HEK293T (cell line): ENCODE data around the gene SEMA3A.

Experiments
- ARNT ChIP-seq: fragments of 450-650 bp; IDR thresholded peaks from 2 replicates; pipeline ENCODE4 v1.6.1; 2017; ENCODE audit warnings: mild to moderate bottlenecking
- ELF4 ChIP-seq: fragments of 450-650 bp; IDR thresholded peaks from 2 replicates; pipeline ENCODE4 v1.6.1; 2017; ENCODE audit warnings: antibody characterized with exemption
- FOXK2 ChIP-seq: fragments of 450-650 bp; IDR thresholded peaks from 2 replicates; pipeline ENCODE4 v1.6.1; 2016; ENCODE audit warnings: mild to moderate bottlenecking
- FOXM1 ChIP-seq: fragments of 450-650 bp; IDR thresholded peaks from 2 replicates; pipeline ENCODE4 v1.6.1; 2017; ENCODE audit warnings: mild to moderate bottlenecking, borderline replicate concordance
- NFRKB ChIP-seq: fragments of 450-650 bp; IDR thresholded peaks from 2 replicates; pipeline ENCODE4 v1.6.1; 2016; ENCODE audit warnings: mild to moderate bottlenecking, moderate library complexity
- PKNOX1 ChIP-seq: fragments of 450-650 bp; IDR thresholded peaks from 2 replicates; pipeline ENCODE4 v1.6.1; 2016
- TARDBP ChIP-seq: fragments of 450-650 bp; IDR thresholded peaks from 2 replicates; pipeline ENCODE4 v1.6.1; 2016
- ZNF384 ChIP-seq: fragments of 450-650 bp; IDR thresholded peaks from 2 replicates; pipeline ENCODE4 v1.6.1; 2016

GRCh38 chr7:84157171-84157570 is 37.4 kb downstream of the SEMA3A start:
- TF ChIP-seq ZNF384 (no peak), FOXM1 (no peak), TARDBP (no peak), ELF4 (no peak), ARNT (no peak), PKNOX1 (no peak), NFRKB (no peak), FOXK2 (no peak)
